Activated CD4-positive, alpha-beta memory T cell treated with anti-CD3 and anti-CD28 coated beads for 36 hours (primary cell): Measurements from ENCODE around the gene JCHAIN. TPM values are rescaled to one million over a fixed set of nuclear protein-coding genes. Genes with fewer than 3 reads are reported as not detected.
"Not testable (repeated sequence)": the region's sequence is repeated elsewhere in the genome, so short reads cannot be mapped to it uniquely, and the experiment has no call there.

ENCODE experiments used
- CTCF ChIA-PET: fragments of 350-600 bp; sonication (Branson Sonifier 250); formaldehyde crosslinking; loops from one replicate; lab custom pipeline; 2021; ENCODE audit warnings: antibody characterized with exemption, inconsistent platforms; lab: Charles Lee
- POLR2A ChIA-PET: fragments of 350-600 bp; sonication (Branson Sonifier 250); formaldehyde crosslinking; loops from one replicate; lab custom pipeline; 2021; ENCODE audit warnings: antibody characterized with exemption; lab: Charles Lee
- DNase-seq: peaks from one replicate; pipeline ENCODE4 v3.0.0-alpha.2; 2020
- H3K27ac Mint-ChIP-seq: one replicate; pipeline ENCODE4 v1.8.0; 2021; ENCODE audit warnings: mixed read lengths
- H3K27me3 Mint-ChIP-seq: one replicate; pipeline ENCODE4 v1.8.0; 2021; ENCODE audit warnings: mixed read lengths
- H3K36me3 Mint-ChIP-seq: one replicate; pipeline ENCODE4 v1.8.0; 2021; ENCODE audit warnings: mixed read lengths
- H3K4me1 Mint-ChIP-seq: one replicate; pipeline ENCODE4 v1.8.0; 2021; ENCODE audit warnings: low read depth, mixed read lengths
- H3K4me3 Mint-ChIP-seq: one replicate; pipeline ENCODE4 v1.8.0; 2021; ENCODE audit warnings: mild to moderate bottlenecking, mixed read lengths
- H3K9me3 Mint-ChIP-seq: one replicate; pipeline ENCODE4 v1.8.0; 2021; ENCODE audit warnings: mixed read lengths
- intact Hi-C: fragments of 100-400 bp; cut with micrococcal nuclease; formaldehyde crosslinking; loops from one replicate; pipeline ENCODE4 v1.15.1; 2023
- total RNA-seq, 2 experiments: library from RNA; stranded (reverse); gene quantifications; one replicate each; pipeline ENCODE4 v1.2.3, GENCODE V29; 2021

The JCHAIN gene
- total RNA-seq, 2 experiments from 2014 or later, result not detected

DNA sequence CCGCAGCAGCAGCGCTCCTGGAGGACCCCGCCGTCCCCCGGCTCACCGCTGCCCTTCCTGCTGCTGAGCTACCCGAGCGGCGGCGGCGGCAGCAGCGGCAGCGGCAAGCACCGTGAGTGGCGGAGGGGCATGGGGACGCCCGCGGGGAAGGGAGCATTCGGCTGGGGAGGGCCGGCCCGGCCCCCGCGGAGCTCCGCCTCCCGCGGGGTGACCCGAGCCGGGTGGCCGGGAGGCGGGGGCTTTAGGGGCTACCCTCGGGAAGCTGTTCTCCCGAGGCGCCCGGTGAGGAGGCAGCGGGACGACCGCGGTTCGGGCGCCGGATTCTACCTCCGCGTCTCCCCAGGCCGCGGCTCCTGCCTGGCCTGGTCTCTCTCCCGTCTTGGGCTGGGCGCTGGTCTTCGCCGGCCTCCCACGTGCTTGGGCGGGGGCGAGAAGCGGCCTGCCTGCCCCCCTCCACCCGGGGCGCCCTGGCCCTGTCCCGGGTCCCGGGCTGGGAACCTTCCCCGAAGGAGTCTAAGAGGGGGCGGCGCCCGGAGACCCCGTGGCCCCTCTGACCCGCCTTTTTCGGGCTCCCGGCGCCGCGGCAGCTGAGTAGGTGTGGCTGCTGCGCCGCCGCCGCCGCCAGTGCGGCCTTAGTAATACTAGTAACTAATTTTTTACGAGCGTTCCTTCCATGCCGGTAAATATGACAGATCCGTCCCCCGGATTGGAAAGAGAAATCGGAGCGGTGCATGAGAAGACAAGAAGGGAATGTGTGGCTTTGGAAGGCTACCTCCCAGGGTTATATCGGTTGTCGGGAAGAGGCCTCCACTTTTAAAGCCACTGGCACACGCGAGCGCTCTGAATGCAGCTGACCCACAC is 39.1 kb upstream of the JCHAIN start:
- ChIA-PET CTCF (interaction anchor here (0.7 to 3.9 kb wide), 9 partner anchors 8 to 32 kb away, joined by 3 to 23 read pairs (median 7); partner anchors contain the start of gene UTP3), POLR2A (interaction anchor here (1.3 to 3.2 kb wide), 7 partner anchors 16 to 288 kb away, joined by 3 to 19 read pairs (median 7); partner anchors contain the start of genes DCK, GRSF1 and UTP3)
- peak overlapping the region; percentile 80 for H3K27ac Mint-ChIP-seq
- peak overlapping the region; percentile 84 for H3K4me3 Mint-ChIP-seq
- DNase-seq, result peak; percentile 80
- no peaks in the 10 kb centered on the region for H3K9me3 Mint-ChIP-seq
- H3K36me3 Mint-ChIP-seq, result no peaks in the 10 kb centered on the region
- intact Hi-C loops, result loop anchor here (1.0 kb wide), 3 partner anchors 29 to 135 kb away; no protein-coding TSS in a partner anchor
- no peaks in the 10 kb centered on the region for H3K27me3 Mint-ChIP-seq
- peaks cover 29% of the 10 kb centered on the region for H3K4me1 Mint-ChIP-seq

DNA sequence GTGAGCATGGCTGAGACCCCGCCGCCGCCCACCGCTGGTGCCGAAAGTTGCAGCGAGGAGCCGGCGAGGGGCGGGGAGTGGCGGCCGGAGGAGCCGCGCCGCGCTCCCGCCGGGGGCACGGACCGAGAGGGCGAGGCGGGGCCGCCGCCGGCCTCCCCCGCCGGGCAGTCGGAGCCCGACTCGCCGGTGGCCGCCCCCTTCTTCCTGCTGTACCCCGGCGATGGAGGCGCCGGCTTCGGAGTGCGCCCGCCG is 38.5 kb upstream of the JCHAIN start:
- H3K4me1 Mint-ChIP-seq, result peaks cover 28% of the 10 kb centered on the region
- no peaks in the 10 kb centered on the region for H3K27me3 Mint-ChIP-seq
- H3K36me3 Mint-ChIP-seq, result no peaks in the 10 kb centered on the region
- CTCF ChIA-PET, result interaction anchor here (0.7 to 3.9 kb wide), 7 partner anchors 10 to 33 kb away, joined by 4 to 23 read pairs (median 5); partner anchors contain the start of gene UTP3
- H3K27ac Mint-ChIP-seq, result no peak overlapping the region
- H3K9me3 Mint-ChIP-seq, result no peaks in the 10 kb centered on the region
- peak overlapping the region; percentile 85 for H3K4me3 Mint-ChIP-seq
- no peak for DNase-seq
- intact Hi-C loops, result loop anchor here (1.0 kb wide), 4 partner anchors 17 to 288 kb away; partner anchors contain the start of genes DCK and UTP3
- POLR2A ChIA-PET, result interaction anchor here (1.4 to 3.2 kb wide), 6 partner anchors 16 to 289 kb away, joined by 3 to 19 read pairs (median 8); partner anchors contain the start of genes DCK, GRSF1 and UTP3

DNA sequence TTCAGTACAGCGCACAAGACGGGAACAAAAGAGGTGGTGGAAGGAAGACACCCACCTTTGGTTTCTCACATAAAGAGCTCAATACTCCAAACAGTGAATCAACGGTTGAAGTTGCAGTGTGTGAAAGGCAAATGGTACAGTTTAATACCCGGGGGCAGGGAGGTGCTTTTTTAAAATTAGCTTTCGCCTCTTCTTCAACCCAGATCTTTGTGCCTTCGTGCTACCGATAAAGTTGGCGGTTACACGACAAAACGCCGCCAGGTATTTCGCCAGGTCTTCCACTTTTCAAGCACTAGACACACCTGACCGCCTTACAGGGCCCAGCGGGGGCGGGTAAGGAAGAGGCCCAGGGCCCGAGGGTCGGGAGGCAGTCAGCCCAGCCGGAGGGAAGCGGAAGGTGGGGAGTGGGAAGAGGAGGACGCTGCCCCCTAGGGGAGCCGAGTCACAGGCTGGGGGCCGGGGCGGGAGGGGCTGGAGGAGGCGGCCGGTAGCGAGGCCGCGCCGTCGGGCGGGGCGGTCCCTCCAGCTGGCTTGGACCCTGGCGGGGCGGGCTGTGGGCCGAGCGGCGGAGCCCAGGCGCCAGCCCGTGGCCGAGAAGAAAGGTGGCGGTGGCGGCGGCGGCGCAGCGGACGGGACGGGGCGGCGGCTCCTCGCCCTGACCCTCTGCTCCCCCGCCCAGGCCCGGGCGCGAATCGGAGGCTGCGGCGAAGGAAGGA is 38.1 kb upstream of the JCHAIN start:
- peak overlapping the region; percentile 85 for H3K4me3 Mint-ChIP-seq
- ChIA-PET POLR2A (interaction anchor here (1.4 to 3.2 kb wide), 6 partner anchors 15 to 289 kb away, joined by 3 to 19 read pairs (median 8); partner anchors contain the start of genes DCK, GRSF1 and UTP3), CTCF (interaction anchor here (0.6 to 3.9 kb wide), 10 partner anchors 11 to 163 kb away, joined by 3 to 23 read pairs (median 6); partner anchors contain the start of genes GRSF1 and UTP3)
- intact Hi-C loops, result loop anchor here (1.0 kb wide), 2 partner anchors 16 to 289 kb away; partner anchors contain the start of genes DCK and UTP3
- no peaks in the 10 kb centered on the region for H3K9me3 Mint-ChIP-seq
- H3K4me1 Mint-ChIP-seq, result peaks cover 24% of the 10 kb centered on the region
- no peaks in the 10 kb centered on the region for H3K27me3 Mint-ChIP-seq
- H3K36me3 Mint-ChIP-seq, result no peaks in the 10 kb centered on the region
- peak; percentile 75 for DNase-seq
- H3K27ac Mint-ChIP-seq, result peak overlapping the region; percentile 80

DNA sequence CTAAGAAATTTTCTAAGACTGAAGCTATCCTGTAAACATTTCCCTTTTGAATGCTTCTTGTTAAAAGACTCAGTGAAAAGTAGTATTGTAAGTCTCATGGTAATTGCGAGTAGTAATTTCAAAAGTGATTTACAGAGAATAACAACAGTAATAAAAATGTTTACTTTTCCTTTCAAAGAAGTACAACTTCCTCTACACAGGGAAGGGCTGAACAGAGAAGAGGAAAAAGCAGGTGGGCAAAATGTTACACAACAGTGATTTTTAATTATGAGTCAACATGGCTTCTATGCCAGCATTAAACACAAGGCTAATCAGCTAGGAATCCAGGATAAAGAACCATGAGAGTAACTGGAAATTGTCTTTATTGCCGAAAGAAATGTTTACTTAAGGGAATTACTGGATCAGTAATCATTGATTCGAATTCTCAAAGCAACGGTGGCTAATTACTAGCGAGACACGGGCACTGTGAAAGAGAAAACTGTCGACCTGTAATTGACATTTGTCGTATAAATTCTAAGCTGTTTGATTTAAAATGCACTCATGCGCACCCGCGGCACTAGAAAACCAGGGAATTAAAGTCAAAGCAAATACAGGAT is 37.4 kb upstream of the JCHAIN start:
- intact Hi-C loops, result loop anchor here (1.0 kb wide), 2 partner anchors 15 to 290 kb away; partner anchors contain the start of genes DCK and UTP3
- H3K4me3 Mint-ChIP-seq, result peak overlapping the region; percentile 85
- H3K9me3 Mint-ChIP-seq, result no peaks in the 10 kb centered on the region
- ChIA-PET CTCF (interaction anchor here (0.6 to 3.9 kb wide), 9 partner anchors 11 to 163 kb away, joined by 3 to 23 read pairs (median 6); partner anchors contain the start of genes GRSF1 and UTP3), POLR2A (interaction anchor here (1.4 to 3.2 kb wide), 5 partner anchors 15 to 136 kb away, joined by 3 to 19 read pairs (median 8); partner anchors contain the start of genes GRSF1 and UTP3)
- H3K4me1 Mint-ChIP-seq, result peaks cover 21% of the 10 kb centered on the region
- no peaks in the 10 kb centered on the region for H3K36me3 Mint-ChIP-seq
- no peak for DNase-seq
- H3K27ac Mint-ChIP-seq, result peak overlapping the region; percentile 80
- H3K27me3 Mint-ChIP-seq, result no peaks in the 10 kb centered on the region

DNA sequence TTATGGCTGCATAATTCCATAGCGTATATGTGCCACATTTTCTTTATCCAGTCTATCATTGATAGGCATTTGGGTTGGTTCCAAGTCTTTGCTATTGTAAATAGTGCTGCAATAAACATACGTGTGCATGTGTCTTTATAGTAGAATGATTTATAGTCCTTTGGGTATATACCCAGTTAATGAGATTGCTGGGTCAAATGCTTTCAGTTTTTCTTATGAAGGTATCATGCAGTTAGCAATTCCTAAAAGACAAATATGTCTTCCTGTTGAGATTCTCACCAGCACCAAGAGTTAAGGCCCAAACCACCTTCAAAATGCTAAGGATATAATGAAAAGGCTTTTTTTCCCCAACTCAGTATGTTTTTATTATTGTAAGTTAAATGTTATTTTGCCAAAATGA is 36.3 kb upstream of the JCHAIN start:
- POLR2A ChIA-PET, H3K27me3 Mint-ChIP-seq, H3K9me3 Mint-ChIP-seq, H3K36me3 Mint-ChIP-seq, intact Hi-C loops, H3K27ac Mint-ChIP-seq, H3K4me3 Mint-ChIP-seq, DNase-seq: not testable (repeated sequence)
- CTCF ChIA-PET, result interaction anchor here (3.5 kb wide), 1 partner anchor 13 kb away, joined by 23 read pairs; the partner anchor contains the start of gene UTP3
- H3K4me1 Mint-ChIP-seq, result peaks cover 21% of the 10 kb centered on the region

DNA sequence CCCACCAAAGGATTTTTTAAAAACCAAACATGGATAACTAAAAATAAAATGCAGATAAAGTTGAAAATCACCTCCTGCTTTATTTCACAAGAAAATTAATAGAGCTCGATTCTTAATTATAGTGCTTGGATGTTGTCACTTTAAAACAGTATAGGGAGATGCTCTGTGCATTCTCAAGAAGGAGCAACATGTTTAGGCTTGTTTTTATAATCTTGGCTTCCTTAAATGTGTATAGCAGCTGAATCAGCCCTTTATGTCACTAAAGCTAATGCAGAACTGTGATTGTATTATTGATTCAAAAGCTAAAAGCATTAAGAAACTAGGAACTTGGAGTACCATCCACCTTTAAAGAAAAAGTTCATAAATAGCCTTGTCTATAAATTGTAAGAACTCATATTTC is 35.0 kb upstream of the JCHAIN start:
- Mint-ChIP-seq H3K4me1 (peaks cover 14% of the 10 kb centered on the region), H3K9me3 (no peaks in the 10 kb centered on the region), H3K4me3 (no peak overlapping the region), H3K27me3 (no peaks in the 10 kb centered on the region), H3K27ac (no peak overlapping the region), H3K36me3 (no peaks in the 10 kb centered on the region)
- ChIA-PET POLR2A (no interaction called here), CTCF (interaction anchor here (1.2 kb wide), 1 partner anchor 34 kb away, joined by 3 read pairs; no protein-coding TSS in a partner anchor)
- intact Hi-C loops, result no loop called here
- no peak for DNase-seq

DNA sequence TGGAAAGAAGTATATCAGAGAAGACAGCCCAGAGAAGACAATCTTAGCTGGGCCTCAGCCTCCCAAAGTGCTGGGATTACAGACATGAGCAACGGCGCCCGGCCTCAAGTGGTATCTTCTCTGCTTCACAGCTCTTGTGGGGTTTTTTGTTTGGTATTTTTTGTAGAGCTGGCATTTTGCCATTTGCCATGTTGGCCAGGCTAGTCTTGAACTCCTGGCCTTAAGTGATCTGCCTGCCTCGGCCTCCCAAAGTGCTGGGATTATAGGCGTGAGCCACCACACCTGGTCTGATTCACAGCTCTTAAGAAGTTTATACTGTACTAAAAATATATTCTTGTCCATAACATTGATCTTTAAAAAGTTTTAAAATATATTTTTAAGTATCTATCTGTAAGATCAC is 34.4 kb upstream of the JCHAIN start:
- no peaks in the 10 kb centered on the region for H3K9me3 Mint-ChIP-seq
- no peak for DNase-seq
- H3K27ac Mint-ChIP-seq, result no peak overlapping the region
- POLR2A ChIA-PET, result no interaction called here
- no peaks in the 10 kb centered on the region for H3K27me3 Mint-ChIP-seq
- peaks cover 11% of the 10 kb centered on the region for H3K4me1 Mint-ChIP-seq
- intact Hi-C loops, result no loop called here
- CTCF ChIA-PET, result interaction anchor here (1.2 kb wide), 1 partner anchor 34 kb away, joined by 3 read pairs; no protein-coding TSS in a partner anchor
- no peaks in the 10 kb centered on the region for H3K36me3 Mint-ChIP-seq
- H3K4me3 Mint-ChIP-seq, result no peak overlapping the region

DNA sequence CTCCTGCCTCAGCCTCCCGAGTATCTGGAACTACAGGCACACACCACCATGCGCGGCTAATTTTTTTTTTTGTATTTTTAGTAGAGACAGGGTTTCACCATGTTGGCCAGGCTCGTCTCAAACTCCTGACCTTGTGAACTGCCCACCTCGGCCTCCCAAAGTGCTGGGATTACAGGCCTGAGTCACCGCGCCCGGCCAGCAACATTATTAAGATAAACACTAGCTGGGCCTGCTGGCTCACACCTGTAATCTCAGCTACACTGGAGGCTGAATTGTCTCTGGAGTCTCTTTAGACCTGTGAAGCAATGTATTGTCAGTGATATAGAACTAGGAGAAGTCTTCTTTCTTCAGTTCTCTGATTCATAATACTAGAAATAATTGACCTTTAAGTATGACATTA is 32.1 kb upstream of the JCHAIN start:
- H3K27ac Mint-ChIP-seq, H3K27me3 Mint-ChIP-seq, H3K4me1 Mint-ChIP-seq, DNase-seq, H3K36me3 Mint-ChIP-seq, H3K9me3 Mint-ChIP-seq, H3K4me3 Mint-ChIP-seq, intact Hi-C loops, POLR2A ChIA-PET: not testable (repeated sequence)
- CTCF ChIA-PET, result interaction anchor here (1.0 kb wide), 1 partner anchor 7 kb away, joined by 3 read pairs; no protein-coding TSS in a partner anchor

DNA sequence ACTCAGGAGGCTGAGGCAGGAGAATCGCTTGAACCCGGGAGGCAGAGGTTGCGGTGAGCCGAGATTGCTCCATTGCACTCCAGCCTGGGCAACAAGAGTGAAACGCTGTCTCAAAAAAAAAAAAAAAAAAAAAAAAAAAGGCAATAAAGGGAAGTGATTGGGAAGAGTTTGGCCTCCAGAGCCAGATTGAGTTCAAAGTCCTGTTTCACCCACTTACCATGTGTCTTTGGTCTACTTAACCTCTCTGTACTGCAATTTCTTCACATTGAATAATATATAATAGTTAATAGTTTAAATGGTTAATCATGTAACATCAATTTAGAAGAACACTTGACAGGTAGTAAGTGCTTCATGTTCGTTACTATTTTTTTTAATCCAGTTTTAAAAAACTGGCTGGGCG is 28.3 kb upstream of the JCHAIN start:
- H3K27me3 Mint-ChIP-seq, H3K4me3 Mint-ChIP-seq, POLR2A ChIA-PET, intact Hi-C loops, H3K9me3 Mint-ChIP-seq, H3K27ac Mint-ChIP-seq, DNase-seq: not testable (repeated sequence)
- H3K4me1 Mint-ChIP-seq, result peaks cover 19% of the 10 kb centered on the region
- H3K36me3 Mint-ChIP-seq, result peaks cover 16% of the 10 kb centered on the region
- CTCF ChIA-PET, result interaction anchor here (0.6 to 1.4 kb wide), 2 partner anchors 43 to 90 kb away, joined by 3 read pairs; no protein-coding TSS in a partner anchor

DNA sequence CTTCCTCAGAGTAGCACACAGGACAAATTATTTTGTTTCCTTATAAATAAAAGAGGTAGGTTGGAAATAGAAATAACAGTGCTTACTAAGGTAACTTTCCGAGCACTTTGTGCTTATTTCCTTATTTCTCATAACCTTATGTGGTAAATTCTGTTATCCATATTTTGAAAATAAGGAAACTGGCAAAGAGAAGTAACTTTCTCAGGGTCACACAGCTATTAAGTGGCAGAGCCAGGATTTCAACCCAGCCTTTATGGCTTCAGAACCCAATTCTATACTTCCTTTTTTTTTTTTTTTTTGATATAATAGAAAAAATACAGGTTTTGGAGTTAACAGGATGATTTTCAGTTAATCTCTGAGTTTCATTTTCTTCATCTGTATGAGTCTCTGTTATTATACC is 25.4 kb upstream of the JCHAIN start:
- DNase-seq, result no peak
- Mint-ChIP-seq H3K4me1 (peaks cover 31% of the 10 kb centered on the region), H3K9me3 (no peaks in the 10 kb centered on the region), H3K27ac (peak overlapping the region; percentile 0), H3K27me3 (no peaks in the 10 kb centered on the region), H3K4me3 (peak overlapping the region; percentile 24), H3K36me3 (peaks cover 29% of the 10 kb centered on the region)
- ChIA-PET POLR2A (interaction anchor here (0.6 to 1.2 kb wide), 2 partner anchors 37 to 147 kb away, joined by 3 read pairs; no protein-coding TSS in a partner anchor), CTCF (interaction anchor here (1.0 to 2.0 kb wide), 2 partner anchors 12 to 14 kb away, joined by 7 to 9 read pairs; no protein-coding TSS in a partner anchor)
- intact Hi-C loops, result no loop called here

DNA sequence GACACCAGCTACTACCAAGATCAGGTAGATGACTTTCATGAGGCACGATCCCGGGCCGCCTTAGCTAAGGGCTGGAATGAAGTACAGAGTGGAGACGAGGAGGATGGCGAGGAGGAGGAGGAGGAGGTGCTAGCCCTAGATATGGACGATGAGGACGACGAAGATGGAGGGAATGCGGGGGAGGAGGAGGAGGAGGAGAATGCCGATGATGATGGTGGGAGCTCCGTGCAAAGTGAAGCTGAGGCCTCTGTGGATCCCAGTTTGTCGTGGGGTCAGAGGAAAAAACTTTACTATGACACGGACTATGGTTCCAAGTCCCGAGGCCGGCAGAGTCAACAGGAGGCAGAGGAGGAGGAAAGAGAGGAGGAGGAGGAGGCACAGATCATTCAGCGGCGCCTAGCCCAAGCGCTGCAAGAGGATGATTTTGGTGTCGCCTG is 22.5 kb upstream of the JCHAIN start:
- Mint-ChIP-seq H3K4me1 (peaks cover 33% of the 10 kb centered on the region), H3K36me3 (peaks cover 29% of the 10 kb centered on the region), H3K4me3 (peak overlapping the region; percentile 99), H3K9me3 (no peaks in the 10 kb centered on the region), H3K27ac (peak overlapping the region; percentile 97), H3K27me3 (no peaks in the 10 kb centered on the region)
- no peak for DNase-seq
- ChIA-PET POLR2A (interaction anchor here (1.2 to 2.2 kb wide), 4 partner anchors 16 to 304 kb away, joined by 5 to 14 read pairs (median 8); partner anchors contain the start of genes DCK and GRSF1), CTCF (interaction anchor here (0.7 to 2.3 kb wide), 10 partner anchors 8 to 214 kb away, joined by 3 to 23 read pairs (median 4); partner anchors contain the start of gene MOB1B)
- intact Hi-C loops, result loop anchor here (1.0 to 2.0 kb wide), 10 partner anchors 15 to 316 kb away; partner anchors contain the start of genes DCK, GRSF1 and MOB1B
